ENCODE data around the gene LRRC3B.

- TF ChIP-seq EZH2 (IDR thresholded peaks at IDR 0.05; ENCODE audit: borderline replicate concordance, low read depth, low read length, severe bottlenecking) (no peak), POLR2A (IDR thresholded peaks at IDR 0.05; ENCODE audit: low read depth, low read length) (no peak)
Observed at GRCh38 chr3:26715431-26715830, 92.9 kb downstream of the LRRC3B start.

Data from endothelial cell of umbilical vein (primary cell).